Gastrocnemius medialis (tissue), 4 donors: ENCODE measurements around the gene COL9A3. TPM values are rescaled to one million over a fixed set of nuclear protein-coding genes. Genes with fewer than 3 reads are reported as not detected.
"Not testable (repeated sequence)": the region's sequence is repeated elsewhere in the genome, so short reads cannot be mapped to it uniquely, and the experiment has no call there.

Source experiments
- ATAC-seq, 2 donors: fragments of 150-250 bp; one replicate each; pipeline ENCODE4 v1.9.1; 2016
- DNase-seq, 2 donors: peaks; one replicate each; pipeline ENCODE4 v3.0.0-alpha.2; 2019
- H3K27ac ChIP-seq, 4 donors: fragments of 200-600 bp; sonication (generic); 1 replicate in 1 of 4; 2 replicates in 3 of 4; pipeline ENCODE4 v1.5.1; 2016 to 2018; ENCODE audit warnings: mild to moderate bottlenecking in 2 of 4, moderate library complexity in 1 of 4
- H3K27me3 ChIP-seq, 3 donors: fragments of 200-600 bp; sonication (generic) in 2 of 3; 1 replicate in 1 of 3; 2 replicates in 2 of 3; pipeline versions ENCODE4 v1.5.1 to v1.6.0; 2016 to 2019; ENCODE audit warnings: mild to moderate bottlenecking in 1 of 3, moderate library complexity in 1 of 3
- H3K36me3 ChIP-seq, 2 donors: fragments of 200-600 bp; sonication (generic) in 1 of 2; one replicate each; pipeline ENCODE4 v1.5.1; 2017 to 2018
- H3K4me1 ChIP-seq, 2 donors: fragments of 200-600 bp; sonication (generic) in 1 of 2; one replicate each; pipeline ENCODE4 v1.5.1; 2016 to 2017; ENCODE audit warnings: mild to moderate bottlenecking in 2 of 2
- H3K4me3 ChIP-seq, 4 donors: fragments of 200-600 bp; sonication (generic) in 3 of 4; 1 replicate in 1 of 4; 2 replicates in 3 of 4; pipeline ENCODE4 v1.5.1; 2016 to 2019; ENCODE audit warnings: mild to moderate bottlenecking in 2 of 4
- H3K9me3 ChIP-seq, 3 donors: fragments of 200-600 bp; sonication (generic) in 2 of 3; 1 replicate in 1 of 3; 2 replicates in 2 of 3; pipeline ENCODE4 v1.5.1; 2016 to 2019
- POLR2A ChIP-seq, 2 donors: fragments of 450-650 bp; IDR thresholded peaks; one replicate each; pipeline ENCODE4 v1.6.1; 2017; ENCODE audit warnings: antibody characterized with exemption in 2 of 2, mild to moderate bottlenecking in 2 of 2, moderate library complexity in 2 of 2
- in situ Hi-C, 4 donors: fragments of 200-750 bp; cut with MboI; loops; one replicate each; pipeline versions ENCODE4 v1.15.0 to v1.8.0; 2017; ENCODE audit warnings: low sequenced_read_pairs in 4 of 4
- intact Hi-C: fragments of 100-400 bp; cut with DNase I; formaldehyde crosslinking; loops from one replicate; pipeline ENCODE4 v1.15.1; 2023; ENCODE audit warnings: low total_unique reads
- total RNA-seq, 4 donors: library from RNA; depleted of rRNA; stranded (reverse); fragments of >200 nt; gene quantifications; one replicate each; pipeline versions ENCODE4 v1.1.0 to v1.2.3, GENCODE V29; 2016
- TF ChIP-seq, protein P1 (sequence below), 5 experiments: fragments of 450-650 bp in 3 of 5; fragments of 200-600 bp in 2 of 5; sonication (generic) in 2 of 5; IDR thresholded peaks in 4 of 5; conservative IDR thresholded peaks in 1 of 5; 1 replicate in 4 of 5; 2 replicates in 1 of 5; pipeline ENCODE4 v1.5.1; 2016 to 2019; ENCODE audit warnings: antibody characterized with exemption in 5 of 5, mild to moderate bottlenecking in 3 of 5, moderate library complexity in 3 of 5

COL9A3 gene
- total RNA-seq, 4 donors from 2014 or later = 0.41 to 4.1 (median 1.6) TPM

- H3K27me3 ChIP-seq = no peaks in the 10 kb centered on the region
- ATAC-seq (no peak), DNase-seq (no peak)
- no peak overlapping the region for H3K4me3 ChIP-seq
- no peaks in the 10 kb centered on the region for H3K36me3 ChIP-seq
- intact Hi-C loops = loop anchor here (1.0 kb wide), 1 partner anchor 136 kb away; no protein-coding TSS in a partner anchor
- TF ChIP-seq POLR2A (IDR thresholded peaks at IDR 0.05) = no peak
- TF ChIP-seq, protein P1, sequence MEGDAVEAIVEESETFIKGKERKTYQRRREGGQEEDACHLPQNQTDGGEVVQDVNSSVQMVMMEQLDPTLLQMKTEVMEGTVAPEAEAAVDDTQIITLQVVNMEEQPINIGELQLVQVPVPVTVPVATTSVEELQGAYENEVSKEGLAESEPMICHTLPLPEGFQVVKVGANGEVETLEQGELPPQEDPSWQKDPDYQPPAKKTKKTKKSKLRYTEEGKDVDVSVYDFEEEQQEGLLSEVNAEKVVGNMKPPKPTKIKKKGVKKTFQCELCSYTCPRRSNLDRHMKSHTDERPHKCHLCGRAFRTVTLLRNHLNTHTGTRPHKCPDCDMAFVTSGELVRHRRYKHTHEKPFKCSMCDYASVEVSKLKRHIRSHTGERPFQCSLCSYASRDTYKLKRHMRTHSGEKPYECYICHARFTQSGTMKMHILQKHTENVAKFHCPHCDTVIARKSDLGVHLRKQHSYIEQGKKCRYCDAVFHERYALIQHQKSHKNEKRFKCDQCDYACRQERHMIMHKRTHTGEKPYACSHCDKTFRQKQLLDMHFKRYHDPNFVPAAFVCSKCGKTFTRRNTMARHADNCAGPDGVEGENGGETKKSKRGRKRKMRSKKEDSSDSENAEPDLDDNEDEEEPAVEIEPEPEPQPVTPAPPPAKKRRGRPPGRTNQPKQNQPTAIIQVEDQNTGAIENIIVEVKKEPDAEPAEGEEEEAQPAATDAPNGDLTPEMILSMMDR (IDR thresholded peaks at IDR 0.05 in 4 of 5, conservative IDR thresholded peaks at IDR 0.05 in 1 of 5) = no peak
- H3K9me3 ChIP-seq = no peaks in the 10 kb centered on the region
- in situ Hi-C loops = loop anchor here in 1 of 4 donors (5.0 kb wide), 1 partner anchor 139 kb away; no protein-coding TSS in a partner anchor
- peaks cover 16 to 20% of the 10 kb centered on the region in 2 donors for H3K4me1 ChIP-seq
- no peak overlapping the region for H3K27ac ChIP-seq
These were observed 56.0 kb downstream of the COL9A3 start for GRCh38 chr20:62872862-62873261.

- Histone ChIP-seq H3K4me1 (peaks cover 16 to 20% of the 10 kb centered on the region in 2 donors), H3K4me3 (no peak overlapping the region), H3K27ac (no peak overlapping the region), H3K27me3 (no peaks in the 10 kb centered on the region), H3K9me3 (no peaks in the 10 kb centered on the region), H3K36me3 (no peaks in the 10 kb centered on the region)
- no peak for ATAC-seq
- no peak for DNase-seq
- intact Hi-C loops = loop anchor here (1.0 kb wide), 1 partner anchor 136 kb away; no protein-coding TSS in a partner anchor
- in situ Hi-C loops = loop anchor here in 1 of 4 donors (5.0 kb wide), 1 partner anchor 139 kb away; no protein-coding TSS in a partner anchor
- TF ChIP-seq, protein P1 (IDR thresholded peaks at IDR 0.05 in 4 of 5, conservative IDR thresholded peaks at IDR 0.05 in 1 of 5) = no peak
- no peak for TF ChIP-seq POLR2A (IDR thresholded peaks at IDR 0.05)
These were observed 56.4 kb downstream of the COL9A3 start for GRCh38 chr20:62873280-62873679.

GRCh38 chr20:62873681-62874031 is 56.8 kb downstream of the COL9A3 start:
- not testable (repeated sequence) for H3K4me3 ChIP-seq, H3K36me3 ChIP-seq, ATAC-seq, H3K27me3 ChIP-seq, H3K9me3 ChIP-seq
- in situ Hi-C loops = loop anchor here in 1 of 4 donors (5.0 kb wide), 1 partner anchor 139 kb away; no protein-coding TSS in a partner anchor
- TF ChIP-seq, protein P1 (IDR thresholded peaks at IDR 0.05 in 4 of 5, conservative IDR thresholded peaks at IDR 0.05 in 1 of 5) = peak; percentile 31 to 73 (median 62)
- Histone ChIP-seq H3K27ac (peak overlapping the region in 3 of 4 donors; percentile 69 to 70 (median 70)), H3K4me1 (peaks cover 16 to 20% of the 10 kb centered on the region in 2 donors)
- intact Hi-C loops = loop anchor here (1.0 kb wide), 1 partner anchor 136 kb away; no protein-coding TSS in a partner anchor
- peak in 1 of 2 donors; percentile 70 for DNase-seq

DNA sequence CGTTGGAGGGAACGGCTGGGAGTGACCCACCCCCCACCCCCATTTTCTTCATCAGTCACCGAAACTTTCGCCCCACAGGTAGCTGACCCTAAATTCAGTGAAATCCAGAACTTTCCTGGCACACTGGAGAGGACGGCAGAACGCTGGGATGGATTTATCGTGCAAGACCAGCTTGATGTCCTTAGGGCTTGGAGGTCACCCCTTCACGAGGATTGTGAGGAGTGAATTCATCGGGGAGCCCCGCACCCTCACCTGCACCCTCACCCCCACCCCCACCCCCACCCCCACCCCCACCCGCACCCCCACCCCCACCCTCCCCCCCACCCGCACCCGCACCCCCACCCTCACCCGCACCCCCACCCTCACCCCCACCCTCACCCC is 58.1 kb downstream of the COL9A3 start:
- Histone ChIP-seq H3K4me1 (peaks cover 16 to 20% of the 10 kb centered on the region in 2 donors), H3K36me3 (no peaks in the 10 kb centered on the region), H3K4me3 (no peak overlapping the region), H3K9me3 (no peaks in the 10 kb centered on the region), H3K27me3 (no peaks in the 10 kb centered on the region), H3K27ac (peak overlapping the region in 3 of 4 donors; percentile 69 to 70 (median 70))
- no peak for ATAC-seq
- in situ Hi-C loops (loop anchor here in 2 of 4 donors (5.0 to 25.0 kb wide), 2 partner anchors 137 kb away; partner anchors contain the start of gene BHLHE23 (in 1 of the 2)), intact Hi-C loops (no loop called here)
- DNase-seq = no peak
- TF ChIP-seq POLR2A (IDR thresholded peaks at IDR 0.05) = no peak
- TF ChIP-seq, protein P1 (IDR thresholded peaks at IDR 0.05 in 4 of 5, conservative IDR thresholded peaks at IDR 0.05 in 1 of 5) = no peak
